CD4-positive, alpha-beta T cell treated with Interleukin-1 beta for 1 hour (primary cell): ENCODE measurements around the gene DDX1.

Experiments used
- DNase-seq, 2 donors: peaks; one replicate each; pipeline ENCODE4 v3.0.0-alpha.2; 2020 to 2022

Gene DDX1

GRCh38 chr2:15649561-15650255 is 58.0 kb downstream of the DDX1 start:
- no peak for DNase-seq

DNA sequence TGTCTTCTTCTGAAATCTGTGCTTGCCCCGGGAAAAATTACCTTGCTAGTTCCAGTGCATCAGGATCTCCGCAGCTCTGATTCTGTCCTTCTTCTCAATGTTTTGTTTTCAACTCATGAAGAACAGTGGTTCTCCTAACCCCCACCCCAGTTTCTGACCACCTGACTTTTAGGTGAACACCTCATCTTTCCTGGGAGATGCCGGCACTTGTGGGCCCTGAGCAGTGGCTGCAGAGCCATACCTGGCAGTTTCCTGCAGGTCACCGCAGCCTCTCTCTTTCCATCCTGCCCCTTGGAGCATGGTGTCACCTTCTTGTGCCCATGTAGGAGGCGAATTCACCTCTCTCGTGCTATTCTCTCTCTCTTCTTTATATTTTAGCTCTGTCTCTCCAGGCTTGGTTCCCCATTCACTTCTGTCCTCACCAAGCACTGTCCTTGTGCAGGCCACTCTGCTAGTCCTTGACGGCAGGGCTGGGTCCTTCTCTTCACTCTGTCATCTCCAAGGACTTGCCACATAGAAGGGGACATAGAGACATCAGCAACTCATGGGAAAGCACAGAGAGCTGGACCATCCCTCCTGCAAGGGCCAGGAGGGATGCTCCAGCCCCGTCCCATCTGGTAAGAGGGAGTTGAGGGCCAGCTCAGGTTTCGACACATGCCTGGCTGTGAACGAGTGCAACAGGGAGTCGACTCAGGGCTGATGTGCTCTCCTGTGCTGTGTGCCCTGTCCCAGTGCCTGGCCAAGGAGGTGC is 59.1 kb downstream of the DDX1 start:
- no peak for DNase-seq

DNA sequence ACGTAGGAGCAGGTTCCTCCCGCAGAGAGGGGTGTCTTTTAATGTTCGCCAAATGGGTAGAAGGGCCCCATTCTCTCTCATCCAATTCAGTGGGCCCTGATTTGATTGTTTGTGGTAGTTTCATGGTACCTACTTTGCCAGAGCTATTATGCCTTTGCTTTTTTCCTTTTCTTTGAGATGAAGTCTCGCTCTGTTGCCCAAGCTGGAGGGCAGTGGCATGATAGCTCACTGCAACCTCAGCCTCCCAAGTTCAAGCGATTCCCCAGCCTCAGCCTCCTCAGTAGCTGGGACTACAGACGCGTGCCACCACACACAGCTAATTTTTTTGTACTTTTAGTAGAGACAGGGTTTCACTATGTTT is 59.7 kb downstream of the DDX1 start:
- DNase-seq, result no peak

GRCh38 chr2:15652252-15652651 is 60.6 kb downstream of the DDX1 start:
- no peak for DNase-seq

- DNase-seq, result no peak
Measured at GRCh38 chr2:15652801-15653200, 61.1 kb downstream of the DDX1 start.

DNA sequence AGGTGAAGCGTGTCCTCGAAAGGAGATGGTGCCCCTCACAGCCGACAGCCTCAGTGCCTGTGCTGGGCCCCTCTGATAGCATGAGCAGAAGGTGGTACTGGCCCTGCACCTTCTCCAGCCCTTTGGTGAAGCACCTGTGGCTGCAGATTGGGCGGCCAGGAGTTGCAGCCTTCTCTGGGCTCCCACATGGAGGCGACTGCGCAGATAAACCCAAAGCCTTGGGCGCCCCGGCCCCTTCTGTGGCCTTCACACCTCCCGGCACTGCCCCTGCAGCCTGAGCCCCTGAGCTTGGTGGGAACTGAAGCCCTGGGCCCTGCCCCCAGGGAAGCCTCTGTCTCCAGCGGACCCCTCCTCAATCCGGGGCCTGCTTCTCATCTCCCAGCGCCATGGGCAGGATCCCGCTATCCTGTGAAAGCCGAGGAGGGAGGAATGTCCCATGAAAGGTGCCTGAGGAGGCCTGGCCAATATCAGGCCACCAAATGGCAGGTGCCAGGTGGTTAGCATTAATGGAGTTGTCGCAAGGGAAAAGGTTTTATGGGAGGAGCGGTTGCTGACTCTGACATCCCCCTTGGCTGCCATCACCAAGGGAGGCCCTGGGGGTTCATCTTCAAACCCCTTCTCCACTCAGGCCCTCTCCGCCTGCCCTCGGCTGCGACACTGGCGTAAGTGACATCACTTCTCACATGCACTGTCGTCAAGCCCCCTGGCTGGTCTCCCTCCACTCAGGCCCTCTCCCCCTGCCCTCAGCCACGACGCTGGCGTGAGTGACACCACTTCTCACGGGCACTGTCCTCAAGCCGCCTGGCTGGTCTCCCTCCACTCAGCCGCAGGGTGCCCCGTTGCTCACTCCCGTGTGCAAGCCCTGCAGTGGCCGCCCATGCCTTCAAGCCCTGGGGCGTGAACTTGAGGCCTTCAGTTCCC is 62.4 kb downstream of the DDX1 start:
- no peak for DNase-seq

DNA sequence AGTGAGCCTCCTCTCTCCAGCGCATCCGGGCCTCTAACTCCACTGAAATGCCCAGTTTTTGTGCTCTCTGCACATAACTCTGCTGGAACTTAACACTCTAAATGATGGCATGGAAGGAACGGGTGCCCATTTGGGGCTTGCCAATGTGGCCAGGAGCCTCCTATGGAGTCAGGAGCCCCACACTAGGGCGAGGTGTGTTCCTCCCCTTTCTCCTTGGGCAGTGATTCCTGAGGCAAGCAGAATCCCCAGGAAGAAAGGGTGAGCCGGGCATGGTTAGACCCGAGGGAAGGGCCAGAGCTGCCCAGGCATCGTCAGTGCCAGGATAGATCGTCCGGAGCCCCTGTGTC is 63.0 kb downstream of the DDX1 start:
- DNase-seq, result no peak

DNA sequence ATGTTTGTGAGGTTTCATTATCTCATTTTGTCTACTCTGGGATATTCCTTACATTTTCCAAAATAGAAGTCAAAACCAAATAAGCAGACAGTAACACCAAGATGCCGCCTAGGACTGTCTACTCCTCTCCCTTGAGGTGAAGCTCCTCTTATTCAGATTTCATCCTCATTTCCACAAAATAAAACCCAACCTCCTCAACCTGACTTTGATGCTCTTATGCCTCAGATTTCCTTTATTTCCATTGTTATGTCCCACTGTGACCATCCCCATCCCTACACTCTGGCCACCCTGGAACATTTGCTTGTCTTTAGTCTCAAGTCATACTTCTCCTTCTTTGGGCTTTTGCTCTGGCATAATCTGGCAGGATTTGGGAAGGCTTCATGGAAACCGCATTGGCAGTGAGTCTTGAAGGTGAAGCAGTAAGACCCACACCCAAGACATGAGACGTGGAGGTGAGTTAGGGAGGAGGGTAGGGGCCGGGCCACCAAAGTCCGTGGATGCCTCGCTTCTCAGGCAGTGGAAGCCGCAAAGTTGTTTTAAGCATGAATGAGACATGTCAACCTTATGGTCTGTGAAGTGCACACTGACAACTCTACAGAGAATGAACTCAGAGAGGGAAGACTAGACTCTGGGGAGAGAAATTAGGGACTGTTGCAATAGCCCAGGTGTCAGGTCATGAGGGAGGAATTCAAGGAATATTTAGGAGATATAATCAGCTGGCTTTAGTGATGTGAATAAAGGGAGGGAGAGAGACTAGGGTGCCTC is 63.6 kb downstream of the DDX1 start:
- no peak for DNase-seq

DNA sequence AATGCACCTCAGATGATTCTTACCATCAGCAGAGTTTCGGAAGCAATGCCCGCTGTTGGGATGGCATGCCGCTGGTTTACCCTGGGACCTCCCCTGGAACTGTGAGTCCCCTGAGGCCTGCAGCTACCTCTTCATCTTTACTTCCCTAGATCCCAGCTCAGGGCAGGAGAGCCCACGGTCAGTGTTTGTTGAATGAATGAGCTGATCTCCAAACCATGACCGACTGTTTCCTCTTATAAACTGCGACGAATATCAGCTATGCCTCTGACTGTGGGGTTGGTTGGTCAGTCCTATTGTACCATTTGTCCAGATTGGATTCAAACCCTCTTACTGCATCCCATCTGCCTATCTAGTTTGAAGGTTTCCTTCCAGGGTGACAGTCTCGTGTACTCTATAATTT is 64.4 kb downstream of the DDX1 start:
- no peak for DNase-seq

- no peak for DNase-seq
Measured at GRCh38 chr2:15657759-15658158, 66.1 kb downstream of the DDX1 start.

DNA sequence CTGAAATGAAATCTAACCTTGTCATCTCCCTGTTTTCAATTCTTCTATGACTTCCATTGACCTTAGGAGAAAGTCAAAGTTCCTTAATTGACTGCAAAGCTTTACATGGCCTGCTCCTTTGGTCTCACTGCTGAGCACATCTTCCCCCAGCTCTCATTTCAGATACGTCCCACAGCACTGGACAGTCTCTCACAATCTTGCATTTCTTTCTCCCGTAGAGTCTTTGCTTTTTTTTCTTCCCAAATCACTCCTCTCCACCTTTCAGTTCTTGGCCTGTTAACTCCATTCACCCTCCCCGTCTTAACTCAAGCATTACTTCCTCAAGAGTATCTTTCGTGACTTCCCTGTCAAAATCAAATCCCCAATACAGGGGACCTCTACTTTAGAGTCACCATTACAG is 67.2 kb downstream of the DDX1 start:
- no peak for DNase-seq

- no peak for DNase-seq
Measured at GRCh38 chr2:15660491-15661294, 69.0 kb downstream of the DDX1 start.

DNA sequence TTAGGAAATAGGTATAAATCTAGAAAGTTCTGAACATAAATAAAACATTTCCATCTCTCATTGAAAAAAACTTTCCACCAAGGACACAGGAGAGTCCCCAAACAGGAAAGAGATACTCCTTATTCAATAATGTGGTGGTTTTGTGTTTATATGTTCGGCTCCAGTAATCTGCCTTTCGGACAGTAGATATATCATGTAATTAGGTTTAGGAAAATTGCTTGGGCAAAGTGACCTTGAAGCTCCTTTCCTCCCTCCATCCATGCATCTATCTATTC is 69.6 kb downstream of the DDX1 start:
- no peak for DNase-seq

DNA sequence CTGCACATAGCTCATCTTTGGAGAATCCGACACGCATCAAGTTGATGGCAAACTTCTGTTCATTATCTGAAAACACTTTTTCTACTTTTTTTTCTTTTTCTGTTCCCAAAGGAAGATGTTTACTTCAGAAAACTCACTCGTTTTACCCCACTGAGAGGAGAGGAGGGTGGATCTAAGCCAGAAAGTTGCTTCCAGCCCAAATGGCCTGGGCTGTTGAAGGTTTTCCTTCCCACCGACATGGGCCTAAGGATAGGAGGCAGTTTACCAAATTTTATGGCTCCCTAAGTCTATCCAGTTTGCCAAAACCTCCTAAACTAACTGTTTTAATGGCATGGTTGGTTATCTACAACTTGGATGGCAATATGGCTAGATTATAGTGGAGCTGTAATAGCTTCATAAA is 70.4 kb downstream of the DDX1 start:
- DNase-seq, result no peak

- DNase-seq, result no peak
Measured at GRCh38 chr2:15662579-15662978, 70.9 kb downstream of the DDX1 start.

GRCh38 chr2:15663802-15664201 is 72.1 kb downstream of the DDX1 start:
- no peak for DNase-seq

- no peak for DNase-seq
Measured at GRCh38 chr2:15664273-15665066, 72.8 kb downstream of the DDX1 start.

- DNase-seq, result no peak
Measured at GRCh38 chr2:15665067-15665942, 73.6 kb downstream of the DDX1 start.

GRCh38 chr2:15665943-15666460 is 74.3 kb downstream of the DDX1 start:
- no peak for DNase-seq
